K562 (cell line): Measurements from ENCODE around the gene ACOT7. TPM values are rescaled to one million over a fixed set of nuclear protein-coding genes. Genes with fewer than 3 reads are reported as not detected.

Experiments used
- ATAC-seq: fragments of 200-7000 bp; cut with Tn5 transposase; 3 replicates; pipeline ENCODE4 v1.9.1; 2020; ENCODE audit warnings: moderate library complexity
- BruUV-seq: library from RNA; stranded (reverse); fragments of 400-500 nt; replicated peaks from 2 replicates; lab custom pipeline; 2021; lab: Mats Ljungman, UMichigan
- CTCF ChIA-PET: fragments of 300-600 bp; formaldehyde crosslinking; extraction: SDS; loops from one replicate; lab custom pipeline; 2021; ENCODE audit warnings: low intra/inter-chr PET ratio; lab: Yijun Ruan, JAX
- POLR2A ChIA-PET: fragments of 300-600, 350-650 bp; sonication (Branson Sonifier 250); formaldehyde crosslinking; extraction: SDS; loops from one replicate; lab custom pipeline; 2021; ENCODE audit warnings: antibody characterized with exemption, inconsistent platforms; lab: Yijun Ruan, JAX
- DNase-seq, 4 experiments: peaks; one replicate each; pipeline versions ENCODE4 v3.0.0 to v3.0.0-alpha.2; 2011 to 2018; ENCODE audit warnings: low spot score in 3 of 4, mixed read lengths in 3 of 4; ENCODE audit errors: extremely low read depth in 1 of 4
- FAIRE-seq: peaks from 2 replicates; lab custom pipeline; 2011; peaks lifted over from hg19 to GRCh38; lab: Jason Lieb, UNC
- H2AFZ ChIP-seq: 2 replicates; pipeline ENCODE4 v1.6.0; 2011; ENCODE audit warnings: low read depth, low read length, control low read depth, inconsistent platforms
- H3K27ac ChIP-seq: fragments of 200-600 bp; 3 replicates; pipeline ENCODE4 v1.8.0; 2011; ENCODE audit warnings: low read depth, mild to moderate bottlenecking, control low read depth, inconsistent platforms, low read length, moderate library complexity, mixed read lengths; ENCODE audit errors: extremely low read depth
- H3K27me3 ChIP-seq, 2 experiments: fragments of 300-600 bp in 1 of 2; 2 replicates in 1 of 2; 3 replicates in 1 of 2; pipeline versions ENCODE4 v1.6.0 to v1.8.0; 2011; ENCODE audit warnings: inconsistent platforms in 2 of 2, low read length in 2 of 2, mild to moderate bottlenecking in 1 of 2, mixed read lengths in 1 of 2, moderate library complexity in 1 of 2; ENCODE audit not compliant: control insufficient read depth in 2 of 2, insufficient read depth in 2 of 2
- H3K36me3 ChIP-seq: fragments of 300-600 bp; 3 replicates; pipeline ENCODE4 v1.8.0; 2011; ENCODE audit warnings: mild to moderate bottlenecking, low read length, inconsistent platforms; ENCODE audit not compliant: control insufficient read depth, insufficient read depth
- H3K4me1 ChIP-seq, 2 experiments: fragments of 200-600 bp in 1 of 2; replicated peaks in 1 of 2; 2 replicates in 1 of 2; 3 replicates in 1 of 2; pipeline versions ENCODE4 v1.5.1 to v1.8.0; 2011; ENCODE audit warnings: inconsistent platforms in 2 of 2, low read length in 2 of 2, mild to moderate bottlenecking in 1 of 2, mixed read lengths in 1 of 2, moderate library complexity in 1 of 2; ENCODE audit not compliant: control insufficient read depth in 2 of 2, insufficient read depth in 2 of 2
- H3K4me2 ChIP-seq: 2 replicates; pipeline ENCODE4 v1.6.1; 2011; ENCODE audit warnings: low read length, control low read depth, inconsistent platforms, mixed read lengths; ENCODE audit not compliant: insufficient read depth
- H3K4me3 ChIP-seq: fragments of 200-600 bp; sonication (generic), shearing (Covaris generic); 2 replicates; pipeline ENCODE4 v1.5.1; 2016; ENCODE audit warnings: control low read depth, inconsistent platforms
- H3K79me2 ChIP-seq: fragments of 200-600 bp; 3 replicates; pipeline ENCODE4 v1.8.0; 2011; ENCODE audit warnings: low read length, inconsistent platforms; ENCODE audit not compliant: control insufficient read depth, insufficient read depth
- H3K9ac ChIP-seq, 2 experiments: 2 replicates each; pipeline versions ENCODE4 v1.6.0 to v1.6.1; 2011; ENCODE audit warnings: low read depth in 2 of 2, low read length in 2 of 2, control low read depth in 1 of 2, inconsistent platforms in 1 of 2, mild to moderate bottlenecking in 1 of 2, mixed read lengths in 1 of 2; ENCODE audit not compliant: insufficient read depth in 1 of 2
- H3K9me1 ChIP-seq: one replicate; pipeline ENCODE4 v1.6.0; 2011; ENCODE audit warnings: inconsistent platforms, mild to moderate bottlenecking, low read length, moderate library complexity; ENCODE audit not compliant: control insufficient read depth, insufficient read depth
- H3K9me3 ChIP-seq: replicated peaks from 2 replicates; pipeline ENCODE4 v1.5.1; 2011; ENCODE audit warnings: low read depth, low read length, inconsistent platforms; ENCODE audit not compliant: control insufficient read depth, insufficient read depth
- H4K20me1 ChIP-seq: replicated peaks from 2 replicates; pipeline ENCODE4 v1.6.1; 2011; ENCODE audit warnings: low read length, inconsistent platforms, mixed read lengths; ENCODE audit not compliant: control insufficient read depth, insufficient read depth
- CHD7 ChIP-seq: fragments of 200-600 bp; sonication (generic); IDR thresholded peaks from one replicate; pipeline ENCODE4 v1.6.1; 2012; ENCODE audit warnings: mild to moderate bottlenecking, low read depth, low read length, inconsistent platforms
- KLF1 ChIP-seq: fragments of 450-650 bp; IDR thresholded peaks from 2 replicates; pipeline ENCODE4 v1.6.1; 2016; ENCODE audit warnings: missing genetic modification characterization, missing compliant biosample characterization
- MNT ChIP-seq, 2 experiments: fragments of 450-650 bp; conservative IDR thresholded peaks; 2 replicates each; pipeline ENCODE4 v1.6.1; 2017; ENCODE audit warnings: mild to moderate bottlenecking in 2 of 2, moderate library complexity in 2 of 2
- MXD1 ChIP-seq: fragments of 250-450 bp; sonication (Bioruptor Pico); IDR thresholded peaks from 2 replicates; pipeline ENCODE4 v1.8.0; 2021; ENCODE audit warnings: borderline replicate concordance, mild to moderate bottlenecking, moderate library complexity; ENCODE audit not compliant: poor library complexity, severe bottlenecking
- NR2C2 ChIP-seq, 2 experiments: fragments of 200-800 bp in 1 of 2; sonication (Bioruptor generic) in 1 of 2; sonication (generic) in 1 of 2; formaldehyde crosslinking in 1 of 2; IDR thresholded peaks; 2 replicates each; pipeline versions ENCODE4 v1.6.1 to v1.8.0; 2016 to 2022; ENCODE audit warnings: mild to moderate bottlenecking in 1 of 2, missing compliant biosample characterization in 1 of 2, missing genetic modification characterization in 1 of 2, missing genetic modification reagents in 1 of 2
- PRMT5 ChIP-seq: sonication (generic); formaldehyde crosslinking; IDR thresholded peaks from 2 replicates; pipeline ENCODE4 v1.5.0; 2020; ENCODE audit warnings: missing genetic modification reagents
- TCF15 ChIP-seq: fragments of 250-450 bp; sonication (Bioruptor Pico); IDR thresholded peaks from 2 replicates; pipeline ENCODE4 v1.8.0; 2022; ENCODE audit warnings: moderate library complexity, mild to moderate bottlenecking, inconsistent platforms
- WGBS: fragments of 100-300 bp; shearing (Covaris generic); methylation state at CpG from one replicate; pipeline ENCODE4 v1.1.6; 2016; ENCODE audit warnings: low coverage, mixed read lengths; ENCODE audit not compliant: insufficient coverage; ENCODE audit errors: missing lambda C conversion rate; 5-methylcytosine and 5-hydroxymethylcytosine counted together
- in situ Hi-C: fragments of 300-500 bp; cut with MboI; formaldehyde crosslinking; loops from 4 replicates; pipeline ENCODE4 v1.15.0; 2018; ENCODE audit warnings: inconsistent platforms, mixed read lengths
- intact Hi-C: fragments of 100-400 bp; cut with micrococcal nuclease; formaldehyde crosslinking; loops from 2 replicates; pipeline ENCODE4 v1.14.2; 2022
- polyA plus RNA-seq, 8 experiments: library from polyadenylated mRNA; depleted of rRNA in 4 of 8; stranded (reverse) in 5 of 8; unstranded in 3 of 8; fragments of >200 nt; fragmentation: Nextera tagmentation in 2 of 8; fragmentation: Illumina TruSeq in 1 of 8; extraction: Ambion mirVana in 2 of 8; extraction: Trizol in 1 of 8; gene quantifications; 2 replicates each; pipeline versions ENCODE4 v1.2.1 to v1.2.3, GENCODE V29; 2011 to 2014; ENCODE audit warnings: inconsistent platforms in 1 of 8, missing spikeins in 1 of 8
- total RNA-seq, 7 experiments: library from RNA; depleted of rRNA in 6 of 7; stranded (reverse); fragments of >200 nt in 6 of 7; fragmentation: Illumina TruSeq in 2 of 7; extraction: Trizol in 2 of 7; gene quantifications; 2 replicates each; pipeline versions ENCODE4 v1.2.1 to v1.2.3, GENCODE V29; 2011 to 2021; ENCODE audit warnings: low replicate concordance in 1 of 7

The ACOT7 gene
- total and polyA plus RNA-seq, 9 of the 15 experiments (the other 6 are each of a cell fraction or from before 2014, with no cell fraction given), result 7.0 to 92.6 (median 37.2) TPM

DNA sequence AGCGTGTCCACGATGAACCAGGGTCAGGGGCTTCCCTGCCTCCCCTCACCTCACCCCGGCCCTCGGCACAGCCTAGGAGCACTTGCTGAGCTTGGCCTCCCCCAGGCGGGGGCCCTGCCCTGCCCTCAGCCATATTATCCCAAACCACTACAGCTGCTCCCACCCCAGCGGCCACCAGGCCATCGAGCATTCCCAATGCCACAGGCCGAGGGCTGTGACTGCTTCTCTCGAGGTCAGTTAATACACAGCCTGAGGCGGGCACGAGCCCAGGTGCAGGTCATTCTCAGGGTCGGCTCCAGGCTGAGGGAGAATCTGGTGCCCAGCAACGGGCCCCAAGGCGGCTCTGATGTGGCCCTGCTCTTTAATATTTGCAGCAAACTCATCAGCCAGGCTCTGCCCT lies 124.3 kb downstream of the ACOT7 start:
- ChIA-PET POLR2A (no interaction called here), CTCF (interaction anchor here (0.9 to 1.8 kb wide), 2 partner anchors 74 to 135 kb away, joined by 3 to 20 read pairs; no protein-coding TSS in a partner anchor)
- H3K27me3 ChIP-seq, result no peaks in the 10 kb centered on the region
- FAIRE-seq (no peak), DNase-seq (no peak), ATAC-seq (no peak)
- H3K9me3 ChIP-seq, result no peaks in the 10 kb centered on the region
- no peak overlapping the region for H3K4me3 ChIP-seq
- WGBS, result 74% methylated on average over 14 of the region's 14 CpGs
- intact Hi-C loops, result no loop called here
- in situ Hi-C loops, result loop anchor here (25.0 kb wide), 1 partner anchor 943 kb away; no protein-coding TSS in a partner anchor
- peaks cover 16% of the 10 kb centered on the region; the same call in 1 of the 2 replicates for H4K20me1 ChIP-seq
- no peak overlapping the region for H3K27ac ChIP-seq
- no peaks in the 10 kb centered on the region for H3K79me2 ChIP-seq
- no TSS peak for BruUV-seq
- no peaks in the 10 kb centered on the region; the same call in 2 of the 3 replicates for H3K36me3 ChIP-seq
- no peaks in the 10 kb centered on the region for H3K9me1 ChIP-seq
- no peak overlapping the region for H3K9ac ChIP-seq
- H3K4me1 ChIP-seq, result peaks cover 0 to 70% of the 10 kb centered on the region in 2 experiments; a peak in 3 of 5 replicates
- H3K4me2 ChIP-seq, result no peak overlapping the region
- no peak overlapping the region for H2AFZ ChIP-seq
- TF ChIP-seq NR2C2 (CRISPR knock-in tag; IDR thresholded peaks at IDR 0.05) (no peak), NR2C2 (tag; IDR thresholded peaks at IDR 0.05) (no peak), TCF15 (no peak), CHD7 (no peak), MNT (conservative IDR thresholded peaks at IDR 0.05) (no peak), KLF1 (tag) (no peak), PRMT5 (CRISPR knock-in tag) (no peak), MXD1 (CRISPR knock-in tag) (no peak)
